Stimulated activated CD4-positive, alpha-beta T cell treated with anti-CD3 and anti-CD28 coated beads, TNF-alpha, amount 100 ng/mL, for 4 hours (primary cell): ENCODE results near the gene PRRC2B.
"Not testable (repeated sequence)": the region's sequence is repeated elsewhere in the genome, so short reads cannot be mapped to it uniquely, and the experiment has no call there.

Experiments
- DNase-seq, 3 experiments: peaks; one replicate each; pipeline ENCODE4 v3.0.0-alpha.2; 2020; ENCODE audit warnings: low read depth in 3 of 3

The PRRC2B gene

DNA sequence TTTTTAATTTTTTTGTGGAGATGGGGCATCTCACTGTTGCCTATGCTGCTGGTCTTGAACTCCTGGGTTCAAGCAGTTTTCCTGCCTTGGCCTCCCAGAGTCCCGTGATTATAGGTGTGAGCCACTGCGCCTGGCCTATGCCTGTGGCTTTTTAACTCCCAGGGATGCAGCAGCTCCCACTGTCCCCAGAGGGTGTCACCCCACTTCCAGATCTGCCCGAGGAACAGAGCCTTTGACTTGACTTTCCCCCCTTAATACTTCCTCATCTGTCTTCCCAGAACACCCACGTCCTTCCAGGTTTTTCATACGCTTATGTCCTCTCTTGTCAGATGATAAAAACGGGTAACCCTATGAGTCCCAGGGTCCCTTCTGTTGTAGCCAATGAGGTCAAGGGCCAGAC, 7.6 kb upstream of the PRRC2B start:
- DNase-seq = no peak

GRCh38 chr9:131387394-131387793, 6.5 kb upstream of the PRRC2B start:
- no peak for DNase-seq

GRCh38 chr9:131391020-131391419, 2.9 kb upstream of the PRRC2B start:
- DNase-seq = no peak

DNA sequence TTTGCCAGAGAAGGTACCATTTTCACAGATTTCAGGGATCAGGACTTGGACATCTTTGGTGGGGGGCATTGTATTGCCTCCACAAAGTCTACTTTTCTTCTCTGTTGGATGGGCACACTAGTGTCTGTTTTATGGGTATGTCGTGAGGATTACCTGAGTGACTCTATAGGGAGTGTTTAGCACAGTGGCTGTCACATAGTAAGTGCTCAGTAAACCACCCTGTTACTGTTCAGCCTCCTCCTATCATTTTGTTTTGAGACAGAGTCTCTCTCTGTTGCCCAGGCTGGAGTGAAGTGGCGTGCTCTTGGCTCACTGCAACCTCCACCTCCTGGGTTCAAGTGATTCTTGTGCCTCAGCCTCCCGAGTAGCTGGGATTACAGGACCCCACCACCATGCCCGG, 2.4 kb upstream of the PRRC2B start:
- no peak for DNase-seq

DNA sequence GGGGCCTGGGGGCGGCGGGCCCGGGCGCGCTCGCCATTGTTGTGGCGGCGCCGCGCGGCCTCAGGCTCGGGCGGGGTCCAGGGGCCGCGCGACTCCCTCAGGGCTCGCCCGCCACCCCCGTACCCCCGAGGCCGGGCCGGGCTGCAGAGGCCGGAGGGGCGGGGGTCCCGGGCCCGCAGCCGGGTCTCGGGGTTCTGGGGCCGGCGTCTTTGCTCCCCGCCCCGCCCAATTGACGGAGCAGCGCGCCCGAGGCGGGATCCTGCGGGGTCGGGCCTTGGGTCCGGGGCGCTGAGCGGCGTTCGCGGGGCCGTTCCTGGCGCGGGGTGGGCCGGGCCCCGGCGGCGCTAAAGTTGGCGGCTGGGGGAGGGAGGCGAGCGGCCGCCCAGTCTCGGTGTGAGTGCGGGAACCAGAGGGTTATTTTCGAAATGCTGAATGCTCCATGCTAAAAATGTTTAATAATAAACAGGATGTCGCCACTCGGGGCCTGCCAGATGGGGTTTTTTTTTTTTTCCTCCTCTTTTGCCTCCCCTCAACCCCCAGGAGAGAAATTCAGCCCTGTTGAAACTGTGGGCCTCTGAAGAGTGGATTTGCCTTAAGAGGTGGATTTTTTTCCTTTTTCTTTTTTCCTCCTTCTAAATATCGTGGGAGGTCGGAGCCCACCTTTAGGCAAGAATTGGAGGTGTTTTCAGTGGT, 724 bp downstream of the PRRC2B start:
- DNase-seq = peak in 1 of 3 experiments; percentile 29

DNA sequence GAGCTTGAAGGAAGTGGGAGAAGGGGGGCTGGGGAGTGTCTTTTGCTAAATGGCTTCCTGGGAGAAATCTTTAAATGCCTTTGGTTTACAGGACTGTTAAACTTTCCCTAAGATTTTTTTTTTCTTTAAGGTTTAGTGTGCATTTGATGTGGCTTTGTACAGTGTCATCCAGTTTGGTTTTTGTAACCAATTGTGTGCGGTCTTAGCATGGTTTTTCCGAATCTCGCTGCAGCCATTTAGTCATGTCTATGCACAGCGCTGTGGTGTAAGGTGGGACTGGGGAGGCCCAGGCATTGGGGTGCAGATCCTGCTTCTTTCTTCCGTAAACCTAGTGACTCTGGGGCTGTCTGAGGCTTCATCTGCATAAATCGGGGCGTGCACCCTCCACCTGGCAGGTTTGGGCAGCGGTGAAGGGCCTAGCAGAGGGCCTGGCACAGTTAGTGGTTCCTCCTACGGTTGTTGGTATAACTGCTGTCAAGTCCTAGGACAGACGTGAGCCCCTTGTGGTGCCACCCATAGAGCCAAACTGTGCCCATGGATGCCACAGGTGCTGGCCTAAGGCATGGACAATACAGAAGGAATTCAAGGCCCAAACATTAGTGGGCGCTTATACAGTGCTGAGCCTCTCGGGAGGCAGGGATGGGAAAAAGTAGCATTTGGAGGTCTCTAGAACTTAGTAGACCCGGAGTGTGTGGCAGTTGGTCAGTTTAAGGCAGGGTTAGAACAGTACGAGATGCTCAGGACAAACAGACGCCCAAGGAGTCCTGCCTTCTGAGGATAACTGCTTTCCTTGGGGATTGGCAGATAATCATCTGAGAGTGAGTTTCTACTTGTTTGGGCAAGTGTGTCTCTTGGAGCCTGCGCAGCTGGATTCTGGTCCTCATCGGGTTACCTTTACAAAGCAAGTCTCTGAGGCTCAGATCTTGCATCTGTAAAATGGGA, 1.5 kb downstream of the PRRC2B start:
- DNase-seq = peak in 2 of 3 experiments; percentile 43 to 55

- DNase-seq = not testable (repeated sequence)
Measured at GRCh38 chr9:131396099-131396479, 2.2 kb downstream of the PRRC2B start.

- no peak for DNase-seq
Measured at GRCh38 chr9:131396626-131397025, 2.7 kb downstream of the PRRC2B start.

GRCh38 chr9:131397100-131397790, 3.4 kb downstream of the PRRC2B start:
- DNase-seq = no peak

- peak in 1 of 3 experiments; percentile 32 for DNase-seq
Measured at GRCh38 chr9:131398204-131398603, 4.3 kb downstream of the PRRC2B start.

DNA sequence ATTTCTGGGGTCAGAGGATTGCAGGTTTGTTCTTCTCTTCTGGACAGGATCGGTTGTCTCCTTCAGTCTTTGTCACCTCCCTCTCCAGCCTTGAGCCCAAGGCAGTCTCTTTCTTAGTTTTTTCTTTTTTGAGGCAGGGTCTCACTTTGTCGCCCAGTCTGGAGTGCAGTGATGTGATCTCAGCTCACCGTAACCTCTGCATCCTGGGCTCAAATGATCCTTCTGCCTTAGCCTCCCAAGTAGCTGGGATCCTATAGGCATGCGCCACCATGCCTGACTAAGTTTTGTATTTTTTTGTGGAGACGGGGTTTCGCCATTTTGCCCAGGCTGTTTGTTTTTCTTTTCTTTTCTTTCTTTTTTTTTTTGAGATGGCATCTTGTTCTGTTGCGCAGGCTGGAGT, 6.1 kb downstream of the PRRC2B start:
- no peak for DNase-seq

GRCh38 chr9:131400627-131401026, 6.7 kb downstream of the PRRC2B start:
- DNase-seq = no peak

- no peak for DNase-seq
Measured at GRCh38 chr9:131402073-131402472, 8.2 kb downstream of the PRRC2B start.

GRCh38 chr9:131402738-131403492, 9.0 kb downstream of the PRRC2B start:
- DNase-seq = no peak

DNA sequence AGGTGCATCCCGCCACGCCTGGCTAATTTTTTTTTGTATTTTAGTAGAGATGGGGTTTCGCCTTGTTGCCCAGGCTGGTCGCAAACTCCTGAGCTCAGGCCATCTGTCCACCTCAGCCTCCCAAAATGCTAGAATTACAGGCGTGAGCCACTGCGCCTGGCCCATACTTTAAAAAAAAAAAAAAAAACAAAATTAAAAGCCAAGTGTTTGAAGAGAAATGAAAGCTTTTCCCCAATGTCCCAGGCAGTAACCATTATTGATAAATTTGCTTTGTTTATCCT, 9.5 kb downstream of the PRRC2B start:
- no peak for DNase-seq

DNA sequence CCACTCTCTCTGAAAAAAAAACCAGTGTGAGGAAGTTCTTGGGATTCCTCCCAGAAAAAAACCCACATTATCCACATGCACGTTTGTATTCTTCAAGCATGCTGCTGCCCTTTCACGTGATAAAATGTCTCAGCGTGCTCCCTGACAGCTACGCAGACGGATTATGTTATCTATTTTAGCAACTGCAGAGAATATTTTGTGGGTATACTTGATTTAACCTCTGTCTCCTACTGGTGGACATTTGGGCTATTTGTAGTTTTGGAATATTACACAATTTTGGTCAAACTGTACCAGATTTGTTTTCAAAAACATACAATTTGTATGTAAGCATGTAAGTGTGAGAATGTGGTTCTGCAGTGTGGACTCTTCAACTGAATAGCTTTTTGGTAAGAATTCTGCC, 10.7 kb downstream of the PRRC2B start:
- no peak for DNase-seq

- no peak for DNase-seq
Measured at GRCh38 chr9:131404987-131405386, 11.1 kb downstream of the PRRC2B start.

DNA sequence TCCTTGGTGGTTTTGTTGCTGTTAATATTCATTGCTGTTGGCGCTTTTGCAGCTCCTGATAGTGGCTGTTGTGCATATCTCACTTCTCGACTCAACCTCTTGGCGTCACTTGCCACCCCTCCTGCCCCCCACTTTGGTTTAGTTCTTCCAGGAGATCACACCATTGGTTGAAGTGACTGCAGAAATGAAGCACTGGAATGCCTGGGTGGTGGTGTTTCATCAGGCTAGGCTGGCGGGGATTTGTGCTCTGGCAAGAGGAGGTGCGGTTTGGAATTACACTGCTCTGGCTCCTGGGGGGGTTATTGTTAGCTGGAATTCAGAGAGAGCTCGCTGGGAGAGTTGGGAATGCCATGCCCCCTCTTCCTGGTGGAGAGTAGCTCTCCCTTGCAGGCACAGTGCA, 11.5 kb downstream of the PRRC2B start:
- no peak for DNase-seq

DNA sequence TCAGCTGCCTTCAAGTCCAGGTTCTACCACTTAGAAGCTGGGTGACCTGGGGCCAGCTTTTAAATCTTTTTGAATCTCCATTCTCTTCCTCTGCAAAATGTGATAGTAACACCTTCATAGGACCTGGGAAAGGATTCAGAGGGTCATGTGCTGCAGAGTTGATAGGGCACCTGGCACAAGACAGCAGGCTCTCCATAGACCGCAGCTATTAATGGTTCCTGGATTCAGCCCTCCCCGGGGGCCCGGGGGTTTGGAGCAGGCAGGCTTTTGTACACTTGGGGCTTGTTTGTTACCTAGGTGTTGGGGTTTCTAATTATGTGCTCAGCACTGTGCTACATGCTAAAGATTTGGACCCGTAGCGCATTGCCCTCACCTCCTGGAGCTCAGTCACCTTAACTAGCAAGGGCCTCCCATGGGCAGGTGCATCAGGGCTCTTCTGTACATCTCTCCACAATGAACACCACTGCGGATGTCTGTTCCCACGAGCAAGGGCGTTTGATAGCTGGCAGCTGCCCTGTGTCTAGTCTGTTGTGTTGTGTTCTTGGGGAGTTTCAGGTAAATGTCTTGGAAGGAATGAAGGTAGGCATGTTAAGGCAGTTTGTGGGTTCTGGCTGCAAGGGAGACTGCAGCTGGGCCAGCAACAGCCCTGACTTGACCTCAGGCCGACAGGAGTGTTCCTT, 12.1 kb downstream of the PRRC2B start:
- DNase-seq = no peak

- no peak for DNase-seq
Measured at GRCh38 chr9:131406563-131407436, 12.9 kb downstream of the PRRC2B start.
